HepG2 (cell line): ENCODE measurements around the gene PDE3B. TPM values are rescaled to one million over a fixed set of nuclear protein-coding genes. Genes with fewer than 3 reads are reported as not detected.
A peak's percentile ranks its signal among the peaks of the same experiment; 100 is the strongest.

Experiments used
- CCDC6 ChIP-seq: sonication (generic); formaldehyde crosslinking; IDR thresholded peaks from 2 replicates; pipeline ENCODE4 v1.8.1; 2022; ENCODE audit warnings: mild to moderate bottlenecking, missing genetic modification reagents, moderate library complexity
- DNMT3B ChIP-seq: conservative IDR thresholded peaks from 2 replicates; pipeline ENCODE4 v1.6.1; 2016; ENCODE audit warnings: missing biosample characterization, control low read depth
- HNRNPLL ChIP-seq: fragments of 200-400 bp; formaldehyde crosslinking; IDR thresholded peaks from 2 replicates; pipeline ENCODE4 v1.6.1; 2017; ENCODE audit warnings: mild to moderate bottlenecking, low read depth, low read length; ENCODE audit not compliant: poor library complexity, severe bottlenecking
- KDM3A ChIP-seq: IDR thresholded peaks from 2 replicates; pipeline ENCODE4 v1.6.1; 2018; ENCODE audit warnings: low read depth, missing compliant biosample characterization
- POLR2A ChIP-seq, 2 experiments: IDR thresholded peaks; 2 replicates each; pipeline ENCODE4 v1.6.1; 2011; ENCODE audit warnings: low read depth in 2 of 2, low read length in 2 of 2, mild to moderate bottlenecking in 1 of 2, moderate library complexity in 1 of 2; ENCODE audit not compliant: insufficient read depth in 1 of 2
- POLR2AphosphoS2 ChIP-seq: IDR thresholded peaks from 2 replicates; pipeline ENCODE4 v1.6.1; 2011; ENCODE audit warnings: low read depth, low read length, improper control_type of control experiment
- REPIN1 ChIP-seq: sonication (generic); formaldehyde crosslinking; IDR thresholded peaks from 2 replicates; pipeline ENCODE4 v1.8.0; 2022; ENCODE audit warnings: missing genetic modification reagents, low read depth, mild to moderate bottlenecking, borderline replicate concordance
- SKI ChIP-seq: fragments of 450-650 bp; IDR thresholded peaks from one replicate; pipeline ENCODE4 v1.6.1; 2018; ENCODE audit warnings: mild to moderate bottlenecking; ENCODE audit not compliant: partially characterized antibody
- SMYD3 ChIP-seq: sonication (generic); formaldehyde crosslinking; IDR thresholded peaks from 2 replicates; pipeline ENCODE4 v1.8.1; 2023; ENCODE audit warnings: mild to moderate bottlenecking, missing genetic modification reagents
- XRCC5 ChIP-seq: fragments of 200-400 bp; formaldehyde crosslinking; optimal IDR thresholded peaks from 2 replicates; pipeline ENCODE3; 2017; ENCODE audit warnings: mild to moderate bottlenecking, low read length
- ZBTB2 ChIP-seq: sonication (generic); formaldehyde crosslinking; IDR thresholded peaks from 2 replicates; pipeline ENCODE4 v1.8.0; 2022; ENCODE audit warnings: low read depth, missing genetic modification reagents
- ZFAT ChIP-seq: sonication (generic); formaldehyde crosslinking; conservative IDR thresholded peaks from 2 replicates; pipeline ENCODE4 v1.8.1; 2023; ENCODE audit warnings: missing genetic modification reagents, inconsistent platforms
- ZNF446 ChIP-seq: sonication (generic); formaldehyde crosslinking; IDR thresholded peaks from 2 replicates; pipeline ENCODE4 v1.5.0; 2020; ENCODE audit warnings: mild to moderate bottlenecking, missing genetic modification reagents
- ZNF546 ChIP-seq: sonication (generic); formaldehyde crosslinking; conservative IDR thresholded peaks from 2 replicates; pipeline ENCODE4 v1.8.1; 2023; ENCODE audit warnings: mild to moderate bottlenecking, missing genetic modification reagents
- ZNF614 ChIP-seq: IDR thresholded peaks from 2 replicates; pipeline ENCODE4 v1.6.1; 2018; ENCODE audit warnings: missing biosample characterization, missing genetic modification reagents, inconsistent platforms, borderline replicate concordance
- ZNF646 ChIP-seq: sonication (generic); formaldehyde crosslinking; IDR thresholded peaks from 2 replicates; pipeline ENCODE4 v1.9.0; 2021; ENCODE audit warnings: mild to moderate bottlenecking, missing genetic modification reagents
- ZNF75D ChIP-seq: sonication (generic); formaldehyde crosslinking; IDR thresholded peaks from 2 replicates; pipeline ENCODE4 v1.8.1; 2023; ENCODE audit warnings: missing genetic modification reagents, mild to moderate bottlenecking, borderline replicate concordance
- ZSCAN29 ChIP-seq: sonication (generic); formaldehyde crosslinking; conservative IDR thresholded peaks from 2 replicates; pipeline ENCODE4 v1.4.0; 2020; ENCODE audit warnings: mild to moderate bottlenecking, missing genetic modification reagents
- polyA plus RNA-seq, 8 experiments: library from polyadenylated mRNA; depleted of rRNA in 3 of 8; stranded (reverse) in 7 of 8; unstranded in 1 of 8; fragments of >200 nt; fragmentation: Illumina TruSeq in 4 of 8; extraction: Trizol in 4 of 8; gene quantifications; 2 replicates each; pipeline versions ENCODE4 v1.2.1 to v1.2.3, GENCODE V29; 2011 to 2016; ENCODE audit warnings: low read depth in 4 of 8, missing spikeins in 1 of 8, mixed read lengths in 1 of 8; ENCODE audit not compliant: insufficient read depth in 1 of 8
- total RNA-seq, 5 experiments: library from RNA; depleted of rRNA; stranded (reverse); fragments of >200 nt; fragmentation: Illumina TruSeq; extraction: Trizol; gene quantifications; 2 replicates each; pipeline ENCODE4 v1.2.3, GENCODE V29; 2016; ENCODE audit warnings: low read depth in 1 of 5
- TF ChIP-seq, protein P1 (sequence below): sonication (generic); formaldehyde crosslinking; IDR thresholded peaks from 2 replicates; pipeline ENCODE4 v1.5.0; 2020; ENCODE audit warnings: missing genetic modification reagents
- TF ChIP-seq, protein P2 (sequence below): sonication (generic); formaldehyde crosslinking; IDR thresholded peaks from 2 replicates; pipeline ENCODE4 v1.8.0; 2022; ENCODE audit warnings: mild to moderate bottlenecking, missing genetic modification reagents; ENCODE audit not compliant: insufficient replicate concordance

The PDE3B gene
- total and polyA plus RNA-seq, 2 of the 13 experiments (the other 11 are each of a cell fraction or from before 2014, with no cell fraction given): 14.1 to 26.5 TPM

- TF ChIP-seq CCDC6 (CRISPR knock-in tag) (peak; percentile 78), ZNF546 (0 out of 2 replicates have a peak, but pooled peaks have one; percentile 65), KDM3A (CRISPR knock-in tag) (0 out of 2 replicates have a peak, but pooled peaks have one; percentile 42), ZSCAN29 (CRISPR knock-in tag) (0 out of 2 replicates have a peak, but pooled peaks have one; percentile 26), ZFAT (CRISPR knock-in tag) (0 out of 2 replicates have a peak, but pooled peaks have one; percentile 41), DNMT3B (CRISPR knock-in tag) (no peak), SKI (peak; percentile 70), POLR2A (IDR thresholded peaks at IDR 0.05; ENCODE audit: insufficient read depth in 1 of 2, low read depth in 2 of 2, low read length in 2 of 2) (peak; percentile 86 to 93), ZNF646 (CRISPR knock-in tag) (peak; percentile 32; the same call in 1 of the 2 replicates), HNRNPLL (peak; percentile 60), ZNF614 (CRISPR knock-in tag) (peak; percentile 22; the same call in 1 of the 2 replicates), XRCC5 (peak; percentile 13), SMYD3 (no peak), ZNF75D (CRISPR knock-in tag) (no peak), REPIN1 (0 out of 2 replicates have a peak, but pooled peaks have one; percentile 2), ZNF446 (peak; percentile 81), POLR2AphosphoS2 (no peak), ZBTB2 (CRISPR knock-in tag) (no peak)
- TF ChIP-seq, protein P1, sequence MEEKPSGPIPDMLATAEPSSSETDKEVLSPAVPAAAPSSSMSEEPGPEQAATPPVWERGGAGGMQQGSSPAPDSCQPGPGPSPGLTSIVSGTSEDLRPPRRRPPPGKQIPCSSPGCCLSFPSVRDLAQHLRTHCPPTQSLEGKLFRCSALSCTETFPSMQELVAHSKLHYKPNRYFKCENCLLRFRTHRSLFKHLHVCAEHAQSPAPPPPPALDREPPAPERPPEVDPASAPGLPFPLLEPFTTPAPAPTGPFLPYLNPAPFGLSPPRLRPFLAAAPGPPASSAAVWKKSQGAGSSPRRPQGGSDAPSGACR (CRISPR knock-in tag): 0 out of 2 replicates have a peak, but pooled peaks have one; percentile 62
- TF ChIP-seq, protein P2, sequence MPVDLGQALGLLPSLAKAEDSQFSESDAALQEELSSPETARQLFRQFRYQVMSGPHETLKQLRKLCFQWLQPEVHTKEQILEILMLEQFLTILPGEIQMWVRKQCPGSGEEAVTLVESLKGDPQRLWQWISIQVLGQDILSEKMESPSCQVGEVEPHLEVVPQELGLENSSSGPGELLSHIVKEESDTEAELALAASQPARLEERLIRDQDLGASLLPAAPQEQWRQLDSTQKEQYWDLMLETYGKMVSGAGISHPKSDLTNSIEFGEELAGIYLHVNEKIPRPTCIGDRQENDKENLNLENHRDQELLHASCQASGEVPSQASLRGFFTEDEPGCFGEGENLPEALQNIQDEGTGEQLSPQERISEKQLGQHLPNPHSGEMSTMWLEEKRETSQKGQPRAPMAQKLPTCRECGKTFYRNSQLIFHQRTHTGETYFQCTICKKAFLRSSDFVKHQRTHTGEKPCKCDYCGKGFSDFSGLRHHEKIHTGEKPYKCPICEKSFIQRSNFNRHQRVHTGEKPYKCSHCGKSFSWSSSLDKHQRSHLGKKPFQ (CRISPR knock-in tag): peak; percentile 26
These were observed at the start of gene PDE3B (continued) for GRCh38 chr11:14643697-14644225.
